ENCODE results near the gene LYPD6B.

DNA sequence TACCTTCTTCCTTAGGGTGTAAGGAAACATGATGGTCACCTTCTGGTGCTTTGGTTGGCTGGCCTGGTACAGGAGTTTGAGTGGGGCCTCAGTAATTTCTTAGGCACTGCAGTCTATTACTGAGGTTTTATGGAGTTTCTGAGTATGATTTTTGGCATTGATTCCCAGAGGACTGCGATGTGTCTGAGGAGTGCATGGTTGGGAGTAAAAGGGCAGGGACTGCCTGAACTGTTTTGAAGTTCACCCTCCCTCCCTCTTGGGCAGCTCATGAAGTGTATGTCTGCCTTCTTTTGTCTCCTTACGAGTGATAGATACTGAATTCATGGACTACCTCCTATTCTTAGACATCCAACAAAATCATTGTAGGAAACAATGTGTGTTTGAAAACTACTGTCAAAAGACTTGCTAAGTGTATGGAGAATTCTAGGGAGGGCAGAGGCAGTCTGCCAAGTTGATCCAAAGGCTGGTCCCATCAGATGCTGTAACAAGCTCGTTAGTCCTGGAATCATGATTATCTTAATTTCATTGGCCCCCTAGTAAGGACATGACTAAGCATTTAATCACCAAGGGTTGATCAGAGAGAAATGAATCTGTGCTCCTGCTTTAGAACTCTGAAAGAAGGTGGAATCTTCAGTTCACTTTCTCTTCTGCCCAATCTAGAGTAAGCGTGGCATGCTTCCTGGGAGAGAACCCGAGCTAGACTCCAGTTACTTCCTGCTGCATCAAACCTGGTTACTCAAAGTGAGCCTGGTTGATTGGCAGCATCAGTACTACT is 26.5 kb downstream of the LYPD6B start:
- TF ChIP-seq, protein P1, sequence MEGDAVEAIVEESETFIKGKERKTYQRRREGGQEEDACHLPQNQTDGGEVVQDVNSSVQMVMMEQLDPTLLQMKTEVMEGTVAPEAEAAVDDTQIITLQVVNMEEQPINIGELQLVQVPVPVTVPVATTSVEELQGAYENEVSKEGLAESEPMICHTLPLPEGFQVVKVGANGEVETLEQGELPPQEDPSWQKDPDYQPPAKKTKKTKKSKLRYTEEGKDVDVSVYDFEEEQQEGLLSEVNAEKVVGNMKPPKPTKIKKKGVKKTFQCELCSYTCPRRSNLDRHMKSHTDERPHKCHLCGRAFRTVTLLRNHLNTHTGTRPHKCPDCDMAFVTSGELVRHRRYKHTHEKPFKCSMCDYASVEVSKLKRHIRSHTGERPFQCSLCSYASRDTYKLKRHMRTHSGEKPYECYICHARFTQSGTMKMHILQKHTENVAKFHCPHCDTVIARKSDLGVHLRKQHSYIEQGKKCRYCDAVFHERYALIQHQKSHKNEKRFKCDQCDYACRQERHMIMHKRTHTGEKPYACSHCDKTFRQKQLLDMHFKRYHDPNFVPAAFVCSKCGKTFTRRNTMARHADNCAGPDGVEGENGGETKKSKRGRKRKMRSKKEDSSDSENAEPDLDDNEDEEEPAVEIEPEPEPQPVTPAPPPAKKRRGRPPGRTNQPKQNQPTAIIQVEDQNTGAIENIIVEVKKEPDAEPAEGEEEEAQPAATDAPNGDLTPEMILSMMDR (IDR thresholded peaks at IDR 0.05; ENCODE audit: low read length) = no peak
- TF ChIP-seq EZH2 (IDR thresholded peaks at IDR 0.05; ENCODE audit: borderline replicate concordance, low read length) = no peak

Data from OCI-LY1 (cell line).